ENCODE data around the gene SORBS2. TPM values are rescaled to one million over a fixed set of nuclear protein-coding genes. Genes with fewer than 3 reads are reported as not detected.

SORBS2 gene
- total RNA-seq, 1 experiment from 2014 or later, result 9.7 TPM

DNA sequence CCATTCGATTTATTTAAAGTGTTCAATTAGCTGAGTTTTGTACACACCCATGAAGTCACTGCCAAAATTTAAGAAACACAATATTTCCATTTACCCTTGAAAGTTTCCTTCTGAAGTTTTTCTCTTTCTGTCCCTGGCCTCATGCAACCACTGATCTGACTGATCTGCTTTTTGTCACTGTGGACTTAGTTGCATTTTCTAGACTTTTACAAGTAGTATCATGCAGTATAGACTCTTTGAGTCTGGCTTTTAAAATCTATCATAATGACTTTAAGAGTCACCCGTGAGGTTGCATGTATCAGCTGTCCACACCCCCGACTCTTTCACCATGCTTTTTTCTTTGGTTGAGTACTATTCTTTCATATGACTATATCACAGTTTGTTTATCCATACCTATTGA is 247.6 kb downstream of the SORBS2 start:
- Histone ChIP-seq H2BK15ac (ENCODE audit: low read depth, low read length) (no peak overlapping the region), H3K4ac (ENCODE audit: low read depth, low read length) (no peak overlapping the region), H3K27me3 (ENCODE audit: insufficient read depth, low read length) (no peaks in the 10 kb centered on the region), H3K4me1 (ENCODE audit: insufficient read depth, low read length) (no peaks in the 10 kb centered on the region; the same call in 1 of the 2 replicates), H3K9me3 (ENCODE audit: control insufficient read depth, low read depth, low read length) (no peaks in the 10 kb centered on the region), H4K20me1 (ENCODE audit: control insufficient read depth, insufficient read depth, insufficient read length) (no peaks in the 10 kb centered on the region), H3K27ac (ENCODE audit: insufficient read length, low read depth, low read length) (no peak overlapping the region), H2BK12ac (ENCODE audit: insufficient read length, low read depth, low read length) (no peak overlapping the region), H2AK5ac (ENCODE audit: insufficient read length, low read length) (no peak overlapping the region), H2AFZ (ENCODE audit: low read length) (no peak overlapping the region), H2BK120ac (ENCODE audit: low read depth, low read length, poor library complexity, severe bottlenecking) (no peak overlapping the region), H3K23me2 (ENCODE audit: insufficient read length, low read depth, low read length, poor library complexity, severe bottlenecking) (no peaks in the 10 kb centered on the region), H2BK5ac (ENCODE audit: insufficient read length, low read length) (no peak overlapping the region), H4K91ac (ENCODE audit: insufficient read length, low read depth, low read length) (no peak overlapping the region), H3K79me2 (ENCODE audit: insufficient read depth, low read length) (no peaks in the 10 kb centered on the region), H3K4me2 (ENCODE audit: insufficient read depth, insufficient read length, low read length) (no peak overlapping the region), H4K5ac (ENCODE audit: insufficient read length, low read depth, low read length) (no peak overlapping the region), H3K14ac (ENCODE audit: insufficient read depth, low read length) (no peak overlapping the region), H3K18ac (ENCODE audit: insufficient read length, low read depth, low read length) (no peak overlapping the region), H2BK20ac (ENCODE audit: low read depth, low read length, poor library complexity, severe bottlenecking) (no peak overlapping the region), H3K23ac (ENCODE audit: insufficient read length, low read depth, low read length) (no peak overlapping the region), H3K56ac (ENCODE audit: insufficient read length, low read depth, low read length) (no peak overlapping the region), H3T11ph (ENCODE audit: low read length) (no peak overlapping the region), H3K9ac (ENCODE audit: extremely low read depth, insufficient read length, low read length) (no peak overlapping the region), H4K8ac (replicated peaks; ENCODE audit: insufficient read length, low read depth, low read length) (no peak overlapping the region), H3K79me1 (ENCODE audit: insufficient read depth, low read depth, low read length, poor library complexity, severe bottlenecking) (no peaks in the 10 kb centered on the region)
- no CpG with 5 or more reads among the region's 3 CpGs for WGBS (ENCODE audit: extremely low coverage, insufficient read length, low lambda C conversion rate)
- H3K27me3 Mint-ChIP-seq (ENCODE audit: low read depth), result peaks cover 2% of the 10 kb centered on the region; the same call in 1 of the 2 replicates
- H3K4me3 Mint-ChIP-seq, result no peak overlapping the region
- peaks cover 12 to 21% of the 10 kb centered on the region in 2 experiments for H3K4me1 Mint-ChIP-seq
- H3K27ac Mint-ChIP-seq, result no peak overlapping the region
- TF ChIP-seq, protein P1, sequence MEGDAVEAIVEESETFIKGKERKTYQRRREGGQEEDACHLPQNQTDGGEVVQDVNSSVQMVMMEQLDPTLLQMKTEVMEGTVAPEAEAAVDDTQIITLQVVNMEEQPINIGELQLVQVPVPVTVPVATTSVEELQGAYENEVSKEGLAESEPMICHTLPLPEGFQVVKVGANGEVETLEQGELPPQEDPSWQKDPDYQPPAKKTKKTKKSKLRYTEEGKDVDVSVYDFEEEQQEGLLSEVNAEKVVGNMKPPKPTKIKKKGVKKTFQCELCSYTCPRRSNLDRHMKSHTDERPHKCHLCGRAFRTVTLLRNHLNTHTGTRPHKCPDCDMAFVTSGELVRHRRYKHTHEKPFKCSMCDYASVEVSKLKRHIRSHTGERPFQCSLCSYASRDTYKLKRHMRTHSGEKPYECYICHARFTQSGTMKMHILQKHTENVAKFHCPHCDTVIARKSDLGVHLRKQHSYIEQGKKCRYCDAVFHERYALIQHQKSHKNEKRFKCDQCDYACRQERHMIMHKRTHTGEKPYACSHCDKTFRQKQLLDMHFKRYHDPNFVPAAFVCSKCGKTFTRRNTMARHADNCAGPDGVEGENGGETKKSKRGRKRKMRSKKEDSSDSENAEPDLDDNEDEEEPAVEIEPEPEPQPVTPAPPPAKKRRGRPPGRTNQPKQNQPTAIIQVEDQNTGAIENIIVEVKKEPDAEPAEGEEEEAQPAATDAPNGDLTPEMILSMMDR (conservative IDR thresholded peaks at IDR 0.05), result no peak
- peaks cover 8 to 19% (median 8%) of the 10 kb centered on the region in 3 experiments; a peak in 6 of 7 replicates for H3K36me3 Mint-ChIP-seq (ENCODE audit: insufficient read depth in 1 of 3, low read depth in 3 of 3)
- no peak for DNase-seq
- peaks cover 9 to 10% of the 10 kb centered on the region in 2 experiments; a peak in 3 of 5 replicates for H3K9me3 Mint-ChIP-seq
